HL-60 (cell line): Measurements from ENCODE around the gene TMTC2.

Experiments used
- SPI1 ChIP-seq: IDR thresholded peaks from 2 replicates; pipeline ENCODE4 v1.6.1; 2012; ENCODE audit warnings: low read depth, mild to moderate bottlenecking, borderline replicate concordance
- TF ChIP-seq, protein P1 (sequence below): IDR thresholded peaks from one replicate; pipeline ENCODE4 v1.5.1; 2011; ENCODE audit warnings: low read length, control low read depth, inconsistent platforms; ENCODE audit not compliant: insufficient read depth
- TF ChIP-seq, protein P2 (sequence below): IDR thresholded peaks from 2 replicates; pipeline ENCODE4 v1.6.1; 2012; ENCODE audit warnings: low read depth; ENCODE audit not compliant: insufficient replicate concordance

GRCh38 chr12:82886671-82887340 lies 200.1 kb downstream of the TMTC2 start:
- TF ChIP-seq, protein P1, sequence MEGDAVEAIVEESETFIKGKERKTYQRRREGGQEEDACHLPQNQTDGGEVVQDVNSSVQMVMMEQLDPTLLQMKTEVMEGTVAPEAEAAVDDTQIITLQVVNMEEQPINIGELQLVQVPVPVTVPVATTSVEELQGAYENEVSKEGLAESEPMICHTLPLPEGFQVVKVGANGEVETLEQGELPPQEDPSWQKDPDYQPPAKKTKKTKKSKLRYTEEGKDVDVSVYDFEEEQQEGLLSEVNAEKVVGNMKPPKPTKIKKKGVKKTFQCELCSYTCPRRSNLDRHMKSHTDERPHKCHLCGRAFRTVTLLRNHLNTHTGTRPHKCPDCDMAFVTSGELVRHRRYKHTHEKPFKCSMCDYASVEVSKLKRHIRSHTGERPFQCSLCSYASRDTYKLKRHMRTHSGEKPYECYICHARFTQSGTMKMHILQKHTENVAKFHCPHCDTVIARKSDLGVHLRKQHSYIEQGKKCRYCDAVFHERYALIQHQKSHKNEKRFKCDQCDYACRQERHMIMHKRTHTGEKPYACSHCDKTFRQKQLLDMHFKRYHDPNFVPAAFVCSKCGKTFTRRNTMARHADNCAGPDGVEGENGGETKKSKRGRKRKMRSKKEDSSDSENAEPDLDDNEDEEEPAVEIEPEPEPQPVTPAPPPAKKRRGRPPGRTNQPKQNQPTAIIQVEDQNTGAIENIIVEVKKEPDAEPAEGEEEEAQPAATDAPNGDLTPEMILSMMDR, result no peak
- TF ChIP-seq, protein P2, sequence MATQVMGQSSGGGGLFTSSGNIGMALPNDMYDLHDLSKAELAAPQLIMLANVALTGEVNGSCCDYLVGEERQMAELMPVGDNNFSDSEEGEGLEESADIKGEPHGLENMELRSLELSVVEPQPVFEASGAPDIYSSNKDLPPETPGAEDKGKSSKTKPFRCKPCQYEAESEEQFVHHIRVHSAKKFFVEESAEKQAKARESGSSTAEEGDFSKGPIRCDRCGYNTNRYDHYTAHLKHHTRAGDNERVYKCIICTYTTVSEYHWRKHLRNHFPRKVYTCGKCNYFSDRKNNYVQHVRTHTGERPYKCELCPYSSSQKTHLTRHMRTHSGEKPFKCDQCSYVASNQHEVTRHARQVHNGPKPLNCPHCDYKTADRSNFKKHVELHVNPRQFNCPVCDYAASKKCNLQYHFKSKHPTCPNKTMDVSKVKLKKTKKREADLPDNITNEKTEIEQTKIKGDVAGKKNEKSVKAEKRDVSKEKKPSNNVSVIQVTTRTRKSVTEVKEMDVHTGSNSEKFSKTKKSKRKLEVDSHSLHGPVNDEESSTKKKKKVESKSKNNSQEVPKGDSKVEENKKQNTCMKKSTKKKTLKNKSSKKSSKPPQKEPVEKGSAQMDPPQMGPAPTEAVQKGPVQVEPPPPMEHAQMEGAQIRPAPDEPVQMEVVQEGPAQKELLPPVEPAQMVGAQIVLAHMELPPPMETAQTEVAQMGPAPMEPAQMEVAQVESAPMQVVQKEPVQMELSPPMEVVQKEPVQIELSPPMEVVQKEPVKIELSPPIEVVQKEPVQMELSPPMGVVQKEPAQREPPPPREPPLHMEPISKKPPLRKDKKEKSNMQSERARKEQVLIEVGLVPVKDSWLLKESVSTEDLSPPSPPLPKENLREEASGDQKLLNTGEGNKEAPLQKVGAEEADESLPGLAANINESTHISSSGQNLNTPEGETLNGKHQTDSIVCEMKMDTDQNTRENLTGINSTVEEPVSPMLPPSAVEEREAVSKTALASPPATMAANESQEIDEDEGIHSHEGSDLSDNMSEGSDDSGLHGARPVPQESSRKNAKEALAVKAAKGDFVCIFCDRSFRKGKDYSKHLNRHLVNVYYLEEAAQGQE, result no peak
- no peak for TF ChIP-seq SPI1
